GM19455 (cell line): Measurements from ENCODE around the gene KIF5C.
"Not testable (repeated sequence)": the region's sequence is repeated elsewhere in the genome, so short reads cannot be mapped to it uniquely, and the experiment has no call there.

ENCODE experiments used
- ATAC-seq: cut with Tn5 transposase; IDR thresholded peaks from one replicate; pipeline ENCODE4 v1.9.1; 2021; ENCODE audit not compliant: unreplicated experiment

Gene KIF5C

DNA sequence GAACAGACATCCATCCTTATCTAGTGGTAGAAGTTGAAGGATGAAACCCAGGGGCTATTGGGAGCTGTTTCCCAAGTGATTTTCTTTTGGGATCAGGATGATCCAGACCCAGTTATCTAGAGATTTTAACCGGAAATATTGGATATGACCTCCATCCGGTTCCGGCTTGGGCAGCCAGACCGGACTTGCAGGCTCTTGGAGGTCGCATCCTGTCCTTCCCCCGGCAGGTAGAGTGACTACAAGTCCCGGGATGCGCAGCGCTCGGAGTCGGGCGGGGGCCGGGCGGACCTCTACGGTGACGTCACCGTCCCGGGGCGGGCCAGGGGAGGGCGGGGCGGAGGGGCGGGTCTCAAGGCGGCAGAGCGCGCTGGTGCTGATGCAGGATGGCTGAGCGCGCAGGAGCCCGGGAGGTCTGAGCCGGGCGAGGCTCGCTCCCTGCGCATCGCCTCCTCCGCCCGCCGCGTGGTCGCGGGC, at the start of gene KIF5C:
KIF5C (plus strand) TSS at position 360 of the 474 bp plus-strand sequence. CDS start 391 bp downstream, outside the sequence.
- peak; percentile 94 for ATAC-seq

DNA sequence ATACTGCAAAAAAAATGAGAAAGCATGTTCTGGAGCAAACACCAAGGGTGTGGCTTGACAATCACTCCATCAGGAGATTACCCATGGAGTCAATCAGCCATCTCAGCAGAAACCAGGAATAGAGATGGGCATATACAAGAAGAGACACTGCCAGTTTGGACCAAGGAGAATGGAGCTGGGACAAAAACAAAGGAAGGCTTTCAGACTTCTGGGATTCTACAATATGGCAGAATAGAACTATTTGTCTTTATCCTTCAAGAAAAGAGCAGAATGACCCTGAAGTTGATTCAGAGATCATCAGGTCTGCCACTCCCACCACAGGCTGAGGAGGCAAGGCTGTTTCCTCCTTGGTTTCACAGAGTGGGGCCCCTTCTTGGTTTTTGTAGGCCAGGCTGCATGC, 48.2 kb upstream of the KIF5C start:
- no peak for ATAC-seq

DNA sequence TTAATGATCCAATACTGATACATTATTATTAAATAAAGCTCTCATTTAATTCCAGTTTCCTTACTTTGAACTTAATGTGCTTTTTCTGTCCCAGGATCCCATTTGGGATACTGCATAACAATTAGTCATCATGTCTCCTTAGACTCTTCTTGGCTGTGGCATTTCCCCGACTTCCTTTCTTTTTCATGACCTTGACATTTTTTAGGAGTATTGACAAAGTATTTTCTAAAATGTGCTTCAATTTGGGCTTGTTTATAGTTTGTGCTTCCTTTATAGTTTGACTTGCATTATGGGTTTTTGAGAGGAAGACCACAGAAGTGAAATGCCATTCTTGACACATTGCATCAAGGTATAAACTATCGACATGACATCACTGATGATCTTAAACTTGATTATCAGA, 46.1 kb upstream of the KIF5C start:
- ATAC-seq: no peak

DNA sequence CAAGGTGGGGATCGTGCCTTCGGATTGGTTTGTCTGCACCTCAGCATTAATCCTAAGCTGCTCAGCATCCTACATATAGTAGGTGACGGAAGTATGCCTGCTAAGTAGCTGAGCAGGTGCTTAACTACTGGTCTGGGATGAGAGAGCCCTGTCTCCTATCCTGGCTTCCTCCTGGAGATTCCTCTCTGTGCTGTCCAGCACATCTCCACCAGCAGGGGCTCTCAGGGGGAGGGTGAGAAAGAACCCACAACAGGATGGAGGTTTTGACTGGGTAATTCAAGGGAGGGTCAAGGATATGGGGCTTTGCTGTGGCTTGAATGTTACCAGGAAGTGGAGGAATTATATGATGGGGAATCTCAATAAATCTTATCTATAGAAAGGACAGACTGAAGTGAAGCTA, 45.4 kb upstream of the KIF5C start:
- ATAC-seq: no peak

DNA sequence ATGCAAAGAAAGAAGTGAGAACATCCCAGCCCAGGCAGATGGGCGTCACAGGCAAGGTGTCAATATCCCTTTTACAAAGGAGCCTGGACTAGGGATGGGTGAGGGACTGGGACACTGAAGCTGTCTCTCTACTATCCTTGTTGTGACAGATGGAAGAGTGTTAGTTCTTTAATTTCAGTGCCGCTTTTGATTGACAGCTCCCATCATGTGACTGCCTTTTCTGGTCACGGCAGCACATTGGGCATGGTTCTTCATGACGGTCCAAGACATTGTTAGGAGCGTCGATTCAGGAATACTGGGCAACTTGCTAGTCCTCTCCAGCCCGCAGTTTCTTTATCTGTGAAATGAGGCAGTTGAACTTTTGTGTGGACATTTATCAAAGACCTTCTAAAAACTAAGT, 42.4 kb upstream of the KIF5C start:
- no peak for ATAC-seq

DNA sequence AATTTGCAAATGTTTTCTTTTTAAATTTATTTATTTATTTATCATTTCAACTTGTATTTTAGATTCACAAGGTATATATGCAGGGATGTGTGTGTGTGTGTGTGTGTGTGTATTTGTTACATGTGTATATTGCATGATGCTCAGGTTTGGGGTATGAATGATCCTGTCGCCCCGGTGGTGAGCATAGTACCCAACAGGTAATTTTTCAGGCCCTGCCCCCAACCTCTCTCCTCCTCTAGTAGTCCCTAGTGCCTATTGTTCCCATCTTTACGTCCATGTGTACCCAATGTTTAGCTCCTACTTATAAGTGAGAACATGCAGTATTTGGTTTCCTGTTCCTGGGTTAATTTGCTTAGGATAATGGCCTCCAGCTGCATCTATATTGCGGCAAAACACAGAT, 33.0 kb upstream of the KIF5C start:
- no peak for ATAC-seq

DNA sequence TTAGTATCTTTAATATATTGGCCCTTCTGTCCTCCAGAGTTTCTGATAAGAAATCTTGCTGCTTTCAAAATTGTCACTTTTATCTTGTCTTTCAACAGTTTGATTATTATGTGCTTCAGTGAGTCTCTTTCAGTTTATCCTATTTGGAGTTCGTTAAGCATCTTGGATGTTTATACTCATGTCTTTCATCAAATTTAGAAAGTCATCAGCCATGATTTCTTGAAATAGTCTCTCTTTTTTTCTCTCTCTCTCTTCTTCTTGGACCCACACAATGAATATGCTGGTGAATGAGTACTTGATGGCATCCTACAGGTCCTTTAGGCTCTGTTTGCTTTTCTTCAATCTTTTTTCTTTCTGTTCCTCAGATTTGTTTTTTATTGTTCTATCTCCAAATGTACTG, 26.9 kb upstream of the KIF5C start:
- ATAC-seq: no peak

DNA sequence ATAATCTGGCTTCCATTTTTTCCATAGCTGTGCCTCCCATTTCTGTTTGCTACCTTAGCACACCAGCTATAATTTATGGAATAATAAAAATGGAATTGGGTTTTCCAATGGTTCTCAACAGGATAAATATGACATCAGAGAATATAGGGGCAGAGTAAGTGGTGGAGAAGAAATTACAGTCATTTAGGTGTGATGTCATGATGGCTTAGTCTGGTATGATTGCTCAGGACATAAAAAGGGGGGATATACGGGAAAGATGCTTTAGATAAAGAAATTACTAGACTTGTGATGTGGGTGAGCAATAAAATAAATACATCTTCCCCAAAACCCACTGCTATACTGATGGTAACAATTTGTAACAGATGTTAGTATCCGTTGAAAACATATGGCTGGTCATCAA, 21.6 kb upstream of the KIF5C start:
- no peak for ATAC-seq

DNA sequence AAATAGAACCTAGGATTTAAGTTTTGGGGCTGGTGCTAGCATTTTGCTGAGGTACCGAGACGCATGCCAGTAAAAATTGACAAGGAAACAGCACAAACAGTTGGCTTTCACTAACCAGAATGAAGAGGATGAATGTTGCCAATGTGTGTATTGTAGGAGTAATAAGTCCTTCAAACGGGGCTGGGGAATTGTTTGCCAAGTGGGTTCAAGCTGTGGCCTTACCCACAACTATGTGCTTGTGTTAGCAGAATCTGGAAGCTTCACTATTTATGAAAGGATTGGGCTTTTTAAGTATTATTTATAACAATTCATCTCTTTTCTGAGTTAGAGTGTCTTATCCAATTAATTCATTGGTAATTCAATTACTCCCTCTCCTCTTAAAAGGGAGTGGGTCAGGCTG, 15.0 kb upstream of the KIF5C start:
- no peak for ATAC-seq

DNA sequence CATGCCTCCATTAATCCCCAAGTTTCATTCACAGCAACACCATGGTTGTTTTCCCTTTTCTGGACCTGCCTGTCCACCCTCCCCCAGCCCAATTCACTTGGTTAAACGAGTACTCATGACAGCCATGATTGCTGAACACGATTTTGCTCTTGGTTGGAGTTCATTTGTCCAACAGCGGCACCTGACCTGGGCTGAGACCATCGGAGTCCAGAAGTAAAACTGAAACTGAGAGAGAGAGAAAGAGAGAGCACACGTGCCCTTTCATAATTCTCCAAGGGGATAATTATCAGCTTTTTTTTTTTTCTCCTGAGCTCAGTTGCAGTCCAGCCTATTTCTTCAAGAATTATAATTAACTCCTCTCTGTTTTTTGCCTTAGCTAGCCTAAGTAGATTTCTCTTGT, 13.7 kb upstream of the KIF5C start:
- ATAC-seq: no peak

DNA sequence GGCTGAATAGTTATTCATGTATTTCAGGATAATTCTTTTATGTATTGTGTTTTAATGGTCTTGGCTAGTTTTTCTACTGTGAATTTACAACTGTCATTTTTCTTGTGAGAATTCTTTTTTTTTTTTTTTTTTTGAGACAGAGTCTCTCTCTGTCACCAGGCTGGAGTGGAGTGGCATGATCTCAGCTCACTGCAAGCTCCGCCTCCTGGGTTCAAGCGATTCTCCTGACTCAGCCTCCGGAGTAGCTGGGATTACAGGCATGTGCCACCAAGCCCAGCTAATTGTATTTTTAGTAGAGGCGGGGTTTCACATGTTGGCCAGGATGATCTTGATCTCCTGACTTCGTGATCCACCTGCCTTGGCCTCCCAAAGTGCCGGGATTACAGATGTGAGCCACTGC, 12.5 kb upstream of the KIF5C start:
- ATAC-seq: not testable (repeated sequence)

DNA sequence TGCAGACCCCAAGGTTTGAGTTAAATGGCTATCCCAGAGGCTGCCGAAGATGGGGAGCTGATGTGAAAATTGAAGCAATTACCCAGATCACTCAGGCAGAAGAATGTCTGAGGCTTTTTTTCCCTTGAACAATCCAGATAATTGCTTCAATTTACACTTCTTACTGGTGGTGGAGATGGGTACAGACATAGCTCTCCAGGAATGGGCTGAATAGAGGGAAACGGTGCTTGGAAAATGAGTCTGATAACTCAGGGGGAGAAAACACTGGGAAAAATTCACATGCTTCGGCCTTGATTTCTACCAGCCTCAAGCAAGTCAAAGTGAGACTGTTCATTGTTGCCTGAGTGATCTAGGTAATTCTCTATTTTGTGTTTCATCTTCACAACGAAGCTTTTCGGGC, 9.5 kb upstream of the KIF5C start:
- no peak for ATAC-seq

DNA sequence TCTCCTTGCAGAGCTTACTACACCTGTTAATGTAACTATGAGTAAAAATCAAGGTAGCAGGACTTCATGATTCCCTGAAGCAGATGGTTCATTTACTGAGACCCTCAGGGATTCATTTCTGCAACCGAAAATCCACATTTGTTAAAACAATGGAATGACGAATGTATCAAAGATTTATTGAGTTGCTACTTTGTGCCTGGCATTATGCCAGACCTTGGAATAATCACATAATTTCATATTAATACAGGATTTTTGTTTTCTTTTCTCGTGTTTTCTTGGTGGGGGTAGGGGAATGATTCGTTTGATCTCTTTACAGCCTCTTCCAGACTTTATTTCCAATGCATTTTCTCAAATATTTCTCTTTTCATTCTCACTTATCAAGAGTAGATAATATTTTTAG, 8.9 kb upstream of the KIF5C start:
- no peak for ATAC-seq

DNA sequence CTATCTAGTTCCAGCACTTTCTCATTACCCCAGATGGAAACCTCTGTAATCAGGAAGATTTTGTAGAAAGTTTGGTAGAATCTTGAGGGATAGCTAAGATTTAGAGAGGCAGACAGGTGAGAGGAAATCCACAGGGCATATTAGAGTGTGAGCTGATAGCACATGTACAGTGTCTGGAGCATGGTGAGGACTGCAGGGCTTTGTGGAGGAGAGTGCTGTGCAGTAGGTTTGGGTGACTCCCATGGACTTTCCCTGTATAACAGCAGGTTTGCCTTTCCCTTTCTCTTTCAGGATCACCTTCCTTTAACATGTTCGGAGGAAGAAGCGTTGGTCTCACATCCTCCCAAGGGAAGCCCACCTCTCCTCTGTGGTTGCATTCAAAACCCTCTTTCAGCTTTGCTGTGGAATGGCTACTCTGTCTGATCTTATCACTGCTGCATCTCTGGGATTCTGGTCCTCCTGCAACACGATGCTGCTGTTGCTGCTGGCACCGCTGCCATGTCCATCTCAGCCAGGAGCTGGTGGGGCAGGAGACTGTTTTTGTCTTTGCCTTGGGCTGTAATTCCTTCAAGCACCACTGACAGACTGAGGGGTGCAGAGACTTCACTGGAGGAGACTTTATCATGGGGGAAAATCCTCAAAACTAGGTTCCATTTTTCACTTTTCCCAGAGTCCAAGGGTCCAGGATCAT, 7.8 kb upstream of the KIF5C start:
- ATAC-seq: no peak

DNA sequence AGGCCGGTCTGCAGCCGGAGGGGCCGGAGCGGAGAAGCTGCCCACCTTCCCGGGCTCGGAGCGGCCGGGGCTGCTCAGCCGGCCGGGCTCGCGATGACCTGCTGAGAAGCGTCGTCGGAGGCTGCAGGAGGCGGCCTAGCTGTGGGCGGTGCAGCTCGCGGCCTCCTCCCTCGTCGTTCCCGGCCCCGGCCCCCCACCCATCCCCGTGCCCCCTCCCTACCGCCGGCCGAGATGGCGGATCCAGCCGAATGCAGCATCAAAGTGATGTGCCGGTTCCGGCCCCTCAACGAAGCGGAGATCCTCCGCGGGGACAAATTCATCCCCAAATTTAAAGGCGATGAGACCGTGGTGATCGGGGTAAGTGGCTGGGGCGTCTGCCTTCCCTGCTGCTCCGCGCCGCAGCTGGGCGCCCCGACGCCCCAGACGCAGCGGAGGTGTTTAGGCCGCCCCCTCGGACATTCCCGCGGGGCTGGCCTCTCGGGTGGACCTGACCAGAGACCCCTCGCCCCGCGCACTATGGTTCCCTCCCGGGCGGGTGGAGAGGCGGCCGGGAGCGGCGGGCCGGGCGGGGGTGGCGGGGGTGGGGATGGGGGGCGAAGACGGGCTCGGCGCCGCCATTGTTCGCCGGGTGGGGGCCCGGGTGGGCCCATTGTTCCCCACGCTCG, 492 bp downstream of the KIF5C start:
- ATAC-seq: peak; percentile 51

DNA sequence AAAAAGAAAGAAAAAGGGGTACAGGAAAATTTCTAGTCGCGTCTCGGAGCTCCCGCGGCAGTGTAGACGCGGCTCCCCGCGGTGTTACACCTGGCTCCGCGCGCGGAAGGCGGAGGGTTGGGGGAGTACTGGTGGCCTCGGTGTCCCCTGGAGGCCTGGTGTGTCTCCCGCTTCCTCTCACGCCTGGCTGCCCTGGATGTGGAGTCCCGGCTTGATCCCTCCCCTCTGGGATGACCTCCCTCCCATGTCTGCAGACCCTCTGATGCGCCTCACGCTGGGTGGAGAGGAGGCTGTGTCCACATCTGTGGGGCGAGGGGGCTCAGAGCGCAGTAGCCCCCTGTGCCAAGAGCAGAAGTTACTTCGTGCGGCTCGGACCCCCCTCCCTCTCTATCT, 1.2 kb downstream of the KIF5C start:
- ATAC-seq: no peak

DNA sequence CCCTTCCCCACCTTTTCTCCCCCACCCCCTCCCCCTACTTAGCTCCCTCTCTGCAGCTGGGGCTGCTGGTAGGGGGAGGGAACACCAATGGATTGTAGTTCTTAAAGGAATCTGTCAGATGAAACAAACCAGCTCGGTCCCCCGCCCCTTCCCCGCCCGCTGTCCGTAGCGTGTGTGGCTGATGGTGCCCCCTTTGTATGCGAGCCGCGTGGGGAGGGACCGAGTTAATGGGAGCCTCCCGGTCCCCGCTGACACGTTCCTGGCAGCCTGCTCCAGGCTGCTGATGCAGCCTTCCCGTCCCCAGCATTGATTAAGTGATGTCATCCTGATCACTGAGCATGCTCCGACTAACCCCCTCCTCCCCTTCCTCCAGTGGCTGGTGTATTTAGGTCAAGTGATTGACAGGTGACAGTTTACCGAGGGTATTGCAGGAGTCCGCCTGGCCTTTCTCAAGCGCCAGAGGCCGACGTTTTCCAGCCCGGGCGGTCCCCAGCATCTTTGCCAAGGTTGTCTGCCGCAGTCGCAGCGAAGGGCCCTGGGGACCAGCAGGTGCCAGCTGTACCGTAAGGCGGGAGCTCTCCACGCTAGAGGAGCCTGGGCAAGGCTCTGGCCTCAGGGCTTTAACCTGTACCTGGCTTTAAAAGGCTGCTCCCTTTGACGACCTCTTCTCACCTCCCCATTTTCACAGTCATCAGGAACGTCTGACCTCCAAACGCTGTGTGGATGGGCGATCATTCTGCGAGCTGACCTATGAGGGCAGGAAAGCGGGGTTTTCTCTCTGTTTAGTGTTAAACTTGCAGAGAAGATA, 1.8 kb downstream of the KIF5C start:
- ATAC-seq: no peak

DNA sequence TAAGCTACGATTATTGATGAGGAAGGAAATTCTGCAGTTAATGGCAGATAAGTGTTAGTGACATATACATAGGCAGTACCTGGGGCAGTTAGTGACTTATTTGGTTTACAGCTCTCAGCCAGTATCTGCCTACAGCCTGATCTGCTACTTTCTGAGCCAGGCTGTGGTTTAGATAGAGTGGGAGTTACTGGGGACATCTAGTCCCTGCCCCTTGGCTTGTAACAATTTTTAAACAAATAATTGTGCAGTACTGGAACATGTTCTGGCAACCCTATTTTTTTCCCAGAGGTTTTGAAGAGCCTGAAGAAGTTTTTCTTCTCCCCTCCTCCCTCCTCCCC, 2.3 kb downstream of the KIF5C start:
- no peak for ATAC-seq

DNA sequence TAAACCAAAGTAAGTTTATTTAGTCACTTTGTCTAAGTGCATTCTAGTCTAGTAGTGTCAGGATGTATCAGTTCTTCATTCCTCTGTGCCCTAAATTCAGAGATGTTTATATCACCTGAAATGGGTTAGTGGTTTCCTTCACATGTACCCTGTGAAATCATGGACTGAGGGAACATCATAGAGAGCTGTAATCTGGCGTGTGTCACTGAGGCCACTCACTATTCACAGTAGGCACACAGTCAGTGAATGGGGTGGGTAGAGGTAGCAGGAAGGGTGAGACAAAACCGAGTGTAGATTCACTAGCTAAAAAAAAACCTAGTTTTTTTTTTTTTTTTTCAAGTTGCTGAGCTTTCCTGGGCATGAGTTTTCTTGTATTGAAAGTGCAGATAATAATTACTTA, 5.6 kb downstream of the KIF5C start:
- ATAC-seq: no peak

DNA sequence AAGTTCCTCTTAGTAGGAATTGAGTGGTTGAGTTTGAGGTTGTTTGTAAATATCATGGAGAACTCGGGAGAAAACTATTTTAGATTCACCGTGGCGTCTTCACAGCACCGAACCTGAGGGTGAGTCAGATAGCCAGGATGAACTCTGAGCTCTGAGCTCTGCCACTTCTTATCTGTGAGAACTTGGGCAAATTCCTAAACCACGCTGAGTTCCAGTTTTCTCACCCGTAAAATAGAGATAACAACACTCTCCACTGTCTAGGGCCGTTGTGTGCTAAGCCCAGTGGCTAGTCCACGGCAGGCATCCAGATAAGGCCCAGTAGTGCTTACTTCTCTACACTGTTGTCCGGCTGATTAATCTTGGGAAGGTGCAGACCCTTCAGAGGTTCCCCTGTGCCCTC, 7.0 kb downstream of the KIF5C start:
- no peak for ATAC-seq

DNA sequence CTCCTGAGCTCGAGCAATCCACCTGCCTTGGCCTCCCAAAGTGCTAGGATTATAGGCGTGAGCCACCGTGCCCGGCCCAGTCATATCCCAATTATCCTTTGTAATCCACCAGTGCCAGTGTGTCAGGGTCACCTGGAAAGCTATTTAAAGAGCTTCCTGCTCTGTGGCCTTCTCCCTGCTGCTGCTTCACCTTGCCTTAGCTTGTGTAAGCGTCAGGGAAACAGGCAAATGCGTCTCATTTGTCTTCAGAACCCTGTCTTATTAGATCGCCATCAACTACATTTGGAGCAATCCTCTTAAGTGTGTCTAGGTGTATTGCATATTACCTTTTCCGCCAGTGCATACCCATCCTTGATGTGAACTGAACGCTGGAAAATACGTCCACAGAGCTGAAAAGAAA, 10.2 kb downstream of the KIF5C start:
- no peak for ATAC-seq

DNA sequence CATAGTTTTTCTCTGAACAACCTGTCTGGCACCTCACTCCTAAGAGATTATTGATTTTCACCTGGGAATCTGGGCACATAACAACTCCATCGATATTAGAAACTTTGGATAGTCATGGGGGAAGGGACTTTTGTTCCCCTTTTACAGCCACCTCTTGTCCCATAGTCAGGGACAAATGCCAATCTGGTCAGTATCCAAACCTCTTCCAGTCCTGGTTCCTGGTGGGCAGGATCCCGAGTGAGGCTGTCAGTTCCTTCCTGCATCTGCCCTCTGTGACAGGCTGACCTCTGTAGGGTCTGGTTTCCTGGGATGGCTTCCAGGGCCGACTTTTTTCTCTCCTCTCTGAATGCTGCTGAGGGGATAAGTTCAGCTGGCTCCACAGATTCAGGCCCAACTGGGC, 11.0 kb downstream of the KIF5C start:
- ATAC-seq: no peak
